NCI-H187 treated with DMSO at 0.1 percent for 48 hours (cell line): ENCODE measurements around the gene TUT7.
"Not testable (repeated sequence)": the region's sequence is repeated elsewhere in the genome, so short reads cannot be mapped to it uniquely, and the experiment has no call there.

ENCODE experiments used
- DNase-seq: peaks from one replicate; lab custom pipeline; 2025; lab: John Stamatoyannopoulos, UW

TUT7 gene

GRCh38 chr9:86303316-86303975, 50.8 kb downstream of the TUT7 start:
- DNase-seq = no peak

GRCh38 chr9:86301686-86302085, 52.5 kb downstream of the TUT7 start:
- DNase-seq = no peak

- DNase-seq = no peak
Observed at GRCh38 chr9:86300701-86301100, 53.5 kb downstream of the TUT7 start.

DNA sequence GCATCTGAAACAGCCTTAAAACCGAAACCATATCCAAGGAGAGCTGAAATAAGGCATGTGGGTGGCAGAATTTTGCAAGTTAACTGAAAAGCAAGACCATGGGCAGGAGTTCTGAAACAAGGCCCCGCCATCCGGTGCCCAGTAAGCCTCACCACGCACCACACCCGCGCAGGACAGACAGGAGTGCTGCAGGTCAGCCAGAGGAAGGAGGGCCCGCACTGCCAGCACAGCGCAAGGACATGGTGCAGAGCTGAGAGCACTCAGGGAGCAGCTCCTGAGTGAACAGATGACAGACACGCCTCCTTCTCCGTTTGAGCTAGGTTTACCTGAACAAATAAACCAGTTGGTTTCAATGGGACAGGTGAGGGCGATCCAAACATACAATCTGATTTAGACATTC, 55.3 kb downstream of the TUT7 start:
- DNase-seq = no peak

- DNase-seq = not testable (repeated sequence)
Observed at GRCh38 chr9:86290341-86290740, 63.9 kb downstream of the TUT7 start.

- DNase-seq = no peak
Observed at GRCh38 chr9:86288499-86289198, 65.6 kb downstream of the TUT7 start.

DNA sequence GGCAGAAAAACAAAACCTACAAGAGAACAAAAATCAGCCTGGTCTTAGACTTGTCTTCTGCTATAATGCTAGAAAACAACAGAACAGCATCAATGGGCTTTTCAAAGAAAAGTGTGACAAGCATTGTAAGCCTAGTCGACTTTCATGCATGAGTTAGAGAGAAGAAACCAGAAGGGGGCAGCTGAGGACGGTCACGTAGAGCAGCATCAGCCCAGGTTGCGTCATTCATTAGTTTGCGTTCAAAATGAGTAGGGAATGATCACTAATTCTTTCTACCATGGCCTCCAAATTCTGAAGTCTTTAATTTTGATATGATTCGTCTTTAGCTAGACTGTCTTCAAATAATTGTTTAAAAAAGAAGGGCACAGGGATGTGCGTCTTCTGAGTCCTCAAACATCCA, 67.2 kb downstream of the TUT7 start:
- no peak for DNase-seq

GRCh38 chr9:86286278-86286677, 67.9 kb downstream of the TUT7 start:
- no peak for DNase-seq

GRCh38 chr9:86285261-86285660, 68.9 kb downstream of the TUT7 start:
- no peak for DNase-seq

- DNase-seq = no peak
Observed at GRCh38 chr9:86282979-86283535, 71.2 kb downstream of the TUT7 start.

DNA sequence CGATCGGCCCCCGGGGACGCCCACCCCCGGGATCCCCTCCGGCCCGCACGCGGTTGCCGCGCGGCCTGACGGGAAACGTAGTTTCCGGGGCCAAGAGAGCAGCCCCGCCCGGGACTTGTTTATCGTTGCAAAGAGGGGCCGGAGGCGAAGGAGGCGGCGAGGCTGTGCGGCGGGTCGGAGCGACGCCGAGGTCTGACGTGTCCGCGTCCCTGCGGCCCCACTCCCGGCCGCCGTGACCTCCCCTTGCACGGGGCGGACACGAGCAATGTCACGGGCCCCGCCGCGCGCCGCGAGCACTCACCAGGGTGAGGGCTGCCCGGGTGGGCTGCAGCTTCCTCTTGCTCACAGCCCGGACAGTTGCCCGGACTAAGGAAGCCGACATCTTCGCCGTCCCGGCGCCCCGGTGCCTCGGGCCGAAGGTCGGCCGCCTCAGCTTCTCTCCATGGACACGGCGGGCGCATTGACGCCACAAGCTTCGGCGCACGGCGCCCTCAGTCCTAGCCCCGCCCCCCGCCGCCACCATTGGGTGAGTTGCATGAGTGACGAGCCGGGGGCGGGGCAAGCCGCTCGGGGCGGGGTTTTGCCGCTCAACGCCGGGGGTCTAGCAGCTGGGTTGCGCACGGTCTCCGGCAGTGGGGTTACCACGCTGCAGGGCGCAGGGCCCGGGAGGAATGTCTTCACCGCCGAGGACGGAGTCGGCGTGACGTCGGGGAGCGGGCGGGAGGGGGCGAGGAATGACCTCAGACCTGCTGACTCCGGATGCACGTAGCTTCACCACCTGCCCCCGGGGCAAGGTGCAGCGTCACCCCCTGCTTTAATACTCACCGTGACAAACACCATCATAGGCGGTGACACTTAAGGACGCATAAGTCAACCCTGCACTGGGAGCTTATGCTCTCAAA, 71.9 kb downstream of the TUT7 start, which contains the start of gene ISCA1:
Gene ISCA1, minus strand, starts transcription at position 462 of the 902 bp plus-strand sequence. Its CDS starts 80 bp downstream, at position 382.
- DNase-seq = peak; percentile 4

- no peak for DNase-seq
Observed at GRCh38 chr9:86281593-86282076, 72.6 kb downstream of the TUT7 start.

DNA sequence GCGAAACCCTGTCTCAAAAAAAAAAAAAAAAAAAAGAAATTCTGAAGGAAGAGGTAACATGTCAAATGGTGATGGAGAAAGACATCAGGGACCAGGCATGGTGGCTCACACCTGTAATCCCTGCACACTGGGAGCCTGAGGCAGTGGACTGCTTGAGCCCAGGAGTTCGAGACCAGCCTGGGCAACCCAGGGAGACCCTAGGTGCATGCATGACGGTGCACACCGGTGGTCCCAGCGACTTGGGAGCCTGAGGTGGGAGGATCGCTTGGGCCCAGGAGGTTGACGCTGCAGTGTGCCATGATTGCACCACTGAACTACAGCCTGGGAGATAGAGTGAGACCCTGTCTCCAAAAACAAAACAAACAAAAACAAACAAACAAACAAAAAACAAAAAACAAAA, 73.6 kb downstream of the TUT7 start:
- no peak for DNase-seq

DNA sequence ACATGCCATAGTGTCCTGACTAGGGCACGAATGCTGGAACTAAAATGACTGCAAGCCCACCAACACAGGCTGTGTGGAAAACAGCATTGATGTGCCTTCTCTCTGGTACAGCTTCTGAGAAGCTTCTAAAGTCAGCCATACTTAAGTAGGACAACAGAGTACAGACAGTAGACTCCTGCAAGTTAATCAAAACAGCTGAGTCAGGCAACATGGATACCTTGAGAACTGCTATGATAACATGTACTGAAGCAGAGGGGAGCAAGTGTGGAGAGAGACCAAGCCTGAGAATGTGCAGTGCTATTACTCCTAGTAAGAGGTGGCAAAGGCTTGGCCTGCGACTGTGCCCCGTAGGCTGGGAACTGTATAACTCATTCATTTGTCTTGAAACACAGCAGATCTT, 74.4 kb downstream of the TUT7 start:
- no peak for DNase-seq

DNA sequence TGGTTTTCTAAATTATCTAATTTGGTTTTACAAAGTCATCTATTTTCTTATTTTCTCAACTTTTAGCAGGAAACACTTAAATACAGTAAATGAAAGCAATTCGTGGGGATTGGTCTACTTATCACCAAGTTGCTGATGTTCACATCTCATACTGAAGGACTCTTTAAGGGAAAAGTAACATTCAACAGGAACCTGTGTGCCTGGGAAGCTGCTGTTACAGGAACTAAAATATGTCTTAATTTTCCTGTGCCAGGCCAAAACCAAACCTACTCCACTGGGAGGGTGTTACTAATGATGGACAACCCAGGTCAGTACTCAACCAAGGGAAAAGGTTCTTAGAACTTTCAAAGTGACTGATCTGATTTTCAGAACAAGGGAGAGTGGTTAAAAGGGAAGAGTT, 77.1 kb downstream of the TUT7 start:
- no peak for DNase-seq

- no peak for DNase-seq
Observed at GRCh38 chr9:86275962-86276361, 78.2 kb downstream of the TUT7 start.

- no peak for DNase-seq
Observed at GRCh38 chr9:86274821-86275643, 79.2 kb downstream of the TUT7 start.

DNA sequence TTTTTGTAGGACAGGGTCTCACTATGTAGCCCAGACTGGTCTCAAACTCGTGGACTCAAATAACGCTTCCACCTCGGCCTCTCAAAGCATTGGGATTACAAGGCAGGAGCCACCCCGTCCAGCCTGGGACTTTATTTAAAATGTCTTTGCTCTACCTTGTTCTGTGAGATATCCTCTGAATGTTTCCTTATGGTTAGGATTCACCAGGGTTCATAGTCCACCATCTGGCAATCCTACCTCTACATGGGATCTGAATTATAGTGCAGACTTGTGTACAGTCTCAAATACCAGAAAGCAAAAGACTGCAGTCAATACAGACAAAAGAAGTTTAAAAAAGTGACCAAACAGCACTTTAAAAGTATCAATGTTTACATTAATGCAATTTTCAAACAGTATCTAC, 82.0 kb downstream of the TUT7 start:
- no peak for DNase-seq

GRCh38 chr9:86263876-86264275, 90.3 kb downstream of the TUT7 start:
- no peak for DNase-seq

DNA sequence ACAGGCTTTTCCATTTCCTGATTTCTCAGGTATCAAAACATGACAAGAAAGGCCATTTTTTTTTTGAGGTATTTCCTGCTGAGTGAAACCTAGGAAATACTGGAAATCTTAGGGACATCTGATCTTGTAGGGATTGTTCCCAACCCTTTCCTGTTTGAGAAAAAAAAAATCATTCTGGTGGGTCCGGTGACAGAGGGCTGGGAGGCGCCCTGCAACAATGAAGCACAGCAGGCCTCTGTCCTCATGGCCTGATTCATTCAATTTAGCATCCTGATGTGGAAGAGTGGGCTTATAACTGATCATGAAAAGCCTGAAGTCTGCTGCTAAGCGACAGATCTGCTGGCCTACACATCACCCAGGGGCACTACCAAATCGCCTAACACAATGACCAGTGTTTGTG, 91.7 kb downstream of the TUT7 start:
- no peak for DNase-seq

DNA sequence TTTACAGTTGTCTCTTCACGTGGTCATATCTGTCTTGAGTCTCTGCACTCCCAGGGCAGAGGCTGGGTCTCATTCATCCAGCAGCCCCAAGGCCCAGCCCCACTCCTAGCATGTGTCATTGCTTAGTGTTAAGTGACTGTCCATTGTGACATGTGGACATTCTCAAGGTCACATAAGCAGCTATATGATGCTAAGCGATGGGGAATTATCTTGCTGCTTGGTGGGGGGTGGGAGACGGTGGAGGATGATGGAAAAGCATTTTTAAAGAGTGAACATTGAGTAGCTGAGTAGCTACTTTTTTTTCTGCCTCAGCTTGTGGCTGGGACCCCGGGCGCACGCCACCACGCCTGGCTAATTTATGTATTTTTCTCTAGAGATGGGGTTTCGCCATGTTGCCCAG, 94.7 kb downstream of the TUT7 start, which contains the start of gene C9orf153:
Gene C9orf153, minus strand, starts transcription at position 101 of the 400 bp plus-strand sequence. CDS start 30,054 bp downstream, outside the sequence.
- DNase-seq = no peak
